Lower lobe of right lung (tissue), 2 donors: ENCODE measurements around the gene MGMT. TPM values are rescaled to one million over a fixed set of nuclear protein-coding genes. Genes with fewer than 3 reads are reported as not detected.

ENCODE experiments used
- ATAC-seq, 2 donors: fragments of 200-7000 bp; cut with Tn5 transposase; one replicate each; pipeline ENCODE4 v1.9.1; 2020 to 2022; ENCODE audit warnings: mild to moderate bottlenecking in 2 of 2, moderate library complexity in 2 of 2
- DNase-seq: peaks from one replicate; pipeline ENCODE4 v3.0.0-alpha.2; 2020
- H3K27ac ChIP-seq: fragments of 200-600 bp; one replicate; pipeline ENCODE4 v1.8.0; 2022
- H3K27me3 ChIP-seq: fragments of 200-600 bp; one replicate; pipeline ENCODE4 v1.8.0; 2022; ENCODE audit warnings: low read depth
- H3K36me3 ChIP-seq: fragments of 200-600 bp; one replicate; pipeline ENCODE4 v1.8.0; 2022; ENCODE audit warnings: mild to moderate bottlenecking
- H3K4me1 ChIP-seq: fragments of 200-600 bp; one replicate; pipeline ENCODE4 v1.8.0; 2022
- H3K4me3 ChIP-seq: fragments of 200-600 bp; one replicate; pipeline ENCODE4 v1.8.0; 2022; ENCODE audit warnings: mild to moderate bottlenecking
- H3K9me3 ChIP-seq: fragments of 200-600 bp; one replicate; pipeline ENCODE4 v1.8.0; 2022
- intact Hi-C: fragments of 100-400 bp; cut with DNase I; formaldehyde crosslinking; loops from one replicate; pipeline ENCODE4 v1.11.0; 2022
- total RNA-seq: library from RNA; stranded (reverse); fragmentation: NEBNext Ultra II Directional; extraction: Animal tissue kit (Norgen Biotek cat#: 25700); gene quantifications from one replicate; pipeline ENCODE4 v1.2.1, GENCODE V29; 2021
- TF ChIP-seq, protein P1 (sequence below): fragments of 200-600 bp; IDR thresholded peaks from one replicate; pipeline ENCODE4 v1.8.0; 2022; ENCODE audit warnings: antibody characterized with exemption, mild to moderate bottlenecking
- donor health status: DM: no; HTN: yes; CAD: no; lungs with severe emphysema.

Gene MGMT
- total RNA-seq, 1 donor from 2014 or later: 19.9 TPM

- no peaks in the 10 kb centered on the region for H3K4me1 ChIP-seq
- H3K36me3 ChIP-seq: no peaks in the 10 kb centered on the region
- H3K9me3 ChIP-seq: peaks cover 6% of the 10 kb centered on the region
- intact Hi-C loops: no loop called here
- TF ChIP-seq, protein P1, sequence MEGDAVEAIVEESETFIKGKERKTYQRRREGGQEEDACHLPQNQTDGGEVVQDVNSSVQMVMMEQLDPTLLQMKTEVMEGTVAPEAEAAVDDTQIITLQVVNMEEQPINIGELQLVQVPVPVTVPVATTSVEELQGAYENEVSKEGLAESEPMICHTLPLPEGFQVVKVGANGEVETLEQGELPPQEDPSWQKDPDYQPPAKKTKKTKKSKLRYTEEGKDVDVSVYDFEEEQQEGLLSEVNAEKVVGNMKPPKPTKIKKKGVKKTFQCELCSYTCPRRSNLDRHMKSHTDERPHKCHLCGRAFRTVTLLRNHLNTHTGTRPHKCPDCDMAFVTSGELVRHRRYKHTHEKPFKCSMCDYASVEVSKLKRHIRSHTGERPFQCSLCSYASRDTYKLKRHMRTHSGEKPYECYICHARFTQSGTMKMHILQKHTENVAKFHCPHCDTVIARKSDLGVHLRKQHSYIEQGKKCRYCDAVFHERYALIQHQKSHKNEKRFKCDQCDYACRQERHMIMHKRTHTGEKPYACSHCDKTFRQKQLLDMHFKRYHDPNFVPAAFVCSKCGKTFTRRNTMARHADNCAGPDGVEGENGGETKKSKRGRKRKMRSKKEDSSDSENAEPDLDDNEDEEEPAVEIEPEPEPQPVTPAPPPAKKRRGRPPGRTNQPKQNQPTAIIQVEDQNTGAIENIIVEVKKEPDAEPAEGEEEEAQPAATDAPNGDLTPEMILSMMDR: no peak
- H3K27ac ChIP-seq: no peak overlapping the region
- H3K4me3 ChIP-seq: no peak overlapping the region
- DNase-seq (no peak), ATAC-seq (no peak)
- no peaks in the 10 kb centered on the region for H3K27me3 ChIP-seq
Measured at GRCh38 chr10:129741978-129742741, 275.1 kb downstream of the MGMT start.

DNA sequence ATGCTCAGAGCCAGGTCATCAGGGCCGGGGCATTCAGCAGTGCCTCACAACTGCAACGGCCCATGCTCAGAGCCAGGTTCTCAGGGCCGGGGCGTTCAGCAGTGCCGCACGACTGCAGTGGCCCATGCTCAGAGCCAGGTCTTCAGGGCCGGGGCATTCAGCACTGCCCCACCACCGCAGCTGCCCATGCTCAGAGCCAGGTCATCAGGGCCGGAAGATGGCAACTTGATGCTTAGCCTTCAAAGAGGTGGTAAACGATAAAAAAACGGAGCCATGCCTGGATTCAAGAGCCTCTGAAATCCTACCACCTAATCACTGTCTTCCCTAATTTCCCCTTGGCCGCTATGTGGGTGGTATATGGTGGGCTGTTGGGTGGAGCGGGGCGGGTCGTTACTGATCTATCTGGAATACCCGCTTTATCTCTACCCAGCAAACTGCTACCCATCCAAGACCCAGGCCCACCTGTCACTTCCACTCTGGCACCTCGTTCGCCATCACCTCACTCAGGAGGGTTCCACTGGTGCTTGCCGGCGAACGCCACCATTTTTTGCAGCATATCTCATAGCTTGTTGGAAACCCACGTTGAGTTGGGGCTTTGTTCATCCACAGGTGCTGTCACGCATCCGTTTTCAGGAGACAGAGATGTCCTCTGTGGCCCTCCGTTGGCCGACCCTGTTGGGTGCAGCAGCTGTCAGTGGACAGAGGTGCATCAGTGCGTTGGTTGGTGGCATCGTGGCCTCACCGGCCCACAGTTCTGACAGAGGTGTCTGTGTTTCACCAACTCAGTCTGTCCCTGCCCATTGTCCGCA lies 275.9 kb downstream of the MGMT start:
- H3K27me3 ChIP-seq: no peaks in the 10 kb centered on the region
- H3K9me3 ChIP-seq: peaks cover 11% of the 10 kb centered on the region
- H3K4me1 ChIP-seq: no peaks in the 10 kb centered on the region
- DNase-seq: no peak
- intact Hi-C loops: no loop called here
- TF ChIP-seq, protein P1: no peak
- no peak for ATAC-seq
- H3K27ac ChIP-seq: no peak overlapping the region
- H3K36me3 ChIP-seq: no peaks in the 10 kb centered on the region
- H3K4me3 ChIP-seq: no peak overlapping the region

DNA sequence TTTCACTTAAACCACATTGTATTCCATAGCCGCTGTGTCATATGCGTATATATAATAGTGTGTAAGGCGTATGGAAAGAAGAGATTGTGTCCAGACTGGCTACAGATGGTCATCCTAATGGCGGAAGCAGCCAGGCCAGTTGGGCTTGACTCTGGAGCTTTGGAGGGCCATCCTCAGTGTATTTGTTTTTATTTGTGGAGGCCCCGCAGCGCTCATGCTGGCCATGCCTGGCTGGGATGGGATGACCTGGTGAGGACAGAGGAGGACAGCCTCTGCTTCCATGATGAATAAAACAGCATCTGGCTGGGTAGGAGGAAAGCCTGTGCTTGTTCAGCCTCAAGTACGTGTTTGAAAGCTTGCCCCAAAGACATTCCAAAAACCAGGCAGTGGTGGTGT lies 276.7 kb downstream of the MGMT start:
- no peaks in the 10 kb centered on the region for H3K4me1 ChIP-seq
- TF ChIP-seq, protein P1: no peak
- H3K36me3 ChIP-seq: no peaks in the 10 kb centered on the region
- intact Hi-C loops: no loop called here
- peaks cover 13% of the 10 kb centered on the region for H3K9me3 ChIP-seq
- no peak overlapping the region for H3K4me3 ChIP-seq
- DNase-seq (no peak), ATAC-seq (no peak)
- H3K27ac ChIP-seq: no peak overlapping the region
- no peaks in the 10 kb centered on the region for H3K27me3 ChIP-seq

DNA sequence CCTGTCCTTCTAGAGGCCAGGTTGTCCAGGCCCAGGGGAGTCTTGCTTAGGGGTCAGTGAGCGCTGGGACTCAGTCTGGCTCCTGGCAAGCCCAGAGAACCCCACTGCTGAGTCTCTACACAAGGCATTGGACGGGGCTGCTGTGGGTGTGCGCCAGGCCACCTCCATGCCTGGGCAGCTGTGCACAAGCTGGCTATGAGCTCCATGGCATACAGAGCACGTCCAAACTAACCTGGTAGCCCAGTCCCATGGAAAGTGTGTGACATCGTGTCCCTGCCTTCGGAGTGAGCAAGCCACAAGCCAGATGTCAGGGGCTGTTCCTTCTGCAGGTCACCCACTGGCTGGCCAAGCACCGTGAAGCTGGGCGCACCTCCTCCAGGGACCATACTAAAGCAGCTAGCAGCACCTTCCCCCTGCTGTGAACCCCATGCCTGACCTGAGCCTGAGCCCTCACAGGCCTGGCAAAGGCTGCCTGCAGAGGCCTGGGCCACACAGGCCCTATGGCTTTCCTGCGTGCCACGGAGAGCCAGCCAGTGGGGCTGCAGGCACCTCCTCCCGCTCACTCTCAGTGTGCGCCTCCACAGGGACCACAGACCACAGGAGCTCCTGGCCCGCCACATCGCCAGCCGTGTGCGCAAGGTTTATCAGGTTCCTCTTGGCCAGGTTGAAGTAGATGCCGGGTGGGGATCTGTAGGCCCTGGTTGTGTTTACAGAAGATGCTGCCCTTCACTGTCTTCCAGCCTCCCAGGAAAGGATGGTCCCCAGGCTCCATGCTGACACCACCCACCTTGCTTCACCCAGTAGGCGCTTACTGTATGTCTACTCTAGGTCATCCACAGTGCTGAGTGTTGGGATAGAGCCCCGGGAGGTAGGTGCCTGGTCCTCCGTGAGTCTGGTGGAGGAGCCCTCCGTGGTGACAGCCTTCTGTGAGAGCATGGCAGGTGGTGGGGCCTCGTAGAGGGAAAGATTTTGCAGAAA lies 277.4 kb downstream of the MGMT start:
- no peak overlapping the region for H3K4me3 ChIP-seq
- H3K27ac ChIP-seq: no peak overlapping the region
- intact Hi-C loops: no loop called here
- ATAC-seq (peak in 1 of 2 donors; percentile 26), DNase-seq (no peak)
- H3K36me3 ChIP-seq: no peaks in the 10 kb centered on the region
- no peaks in the 10 kb centered on the region for H3K4me1 ChIP-seq
- TF ChIP-seq, protein P1: no peak
- H3K9me3 ChIP-seq: peaks cover 20% of the 10 kb centered on the region
- H3K27me3 ChIP-seq: no peaks in the 10 kb centered on the region

DNA sequence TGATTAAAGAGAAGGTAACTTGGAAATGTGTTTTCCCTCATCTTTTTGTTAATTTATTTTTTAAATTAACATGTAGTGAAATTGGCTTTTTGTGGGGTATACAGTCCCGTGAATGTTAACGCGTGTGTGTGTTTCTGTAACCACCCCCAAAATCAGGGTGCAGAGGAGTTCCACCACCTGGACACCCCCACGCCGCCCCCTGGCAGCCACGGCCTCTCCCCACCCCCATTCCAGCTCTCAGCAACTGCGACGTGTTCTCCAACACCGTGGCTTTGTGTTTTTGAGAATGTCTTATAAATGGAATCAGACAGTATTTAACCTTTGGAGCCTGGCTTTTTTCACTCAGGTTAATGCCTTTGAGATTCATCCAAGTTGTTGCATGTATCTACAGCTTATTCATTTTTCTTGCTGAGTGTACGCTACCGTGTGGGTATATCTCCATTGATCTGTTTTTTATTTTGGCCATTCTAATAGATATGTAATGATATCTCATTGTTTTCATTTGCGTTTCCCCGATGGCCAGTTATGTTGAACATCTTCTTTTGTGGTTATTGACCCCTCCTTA lies 278.2 kb downstream of the MGMT start:
- intact Hi-C loops: no loop called here
- ATAC-seq: no peak
- Histone ChIP-seq H3K36me3 (no peaks in the 10 kb centered on the region), H3K4me1 (no peaks in the 10 kb centered on the region), H3K9me3 (peaks cover 28% of the 10 kb centered on the region), H3K27ac (no peak overlapping the region), H3K27me3 (no peaks in the 10 kb centered on the region), H3K4me3 (no peak overlapping the region)
- TF ChIP-seq, protein P1: no peak
- no peak for DNase-seq
